ENCODE data around the gene SLCO4A1. TPM values are rescaled to one million over a fixed set of nuclear protein-coding genes. Genes with fewer than 3 reads are reported as not detected.

SLCO4A1 gene
- total RNA-seq, 4 donors from 2014 or later = 24.3 to 73.7 (median 40.5) TPM

DNA sequence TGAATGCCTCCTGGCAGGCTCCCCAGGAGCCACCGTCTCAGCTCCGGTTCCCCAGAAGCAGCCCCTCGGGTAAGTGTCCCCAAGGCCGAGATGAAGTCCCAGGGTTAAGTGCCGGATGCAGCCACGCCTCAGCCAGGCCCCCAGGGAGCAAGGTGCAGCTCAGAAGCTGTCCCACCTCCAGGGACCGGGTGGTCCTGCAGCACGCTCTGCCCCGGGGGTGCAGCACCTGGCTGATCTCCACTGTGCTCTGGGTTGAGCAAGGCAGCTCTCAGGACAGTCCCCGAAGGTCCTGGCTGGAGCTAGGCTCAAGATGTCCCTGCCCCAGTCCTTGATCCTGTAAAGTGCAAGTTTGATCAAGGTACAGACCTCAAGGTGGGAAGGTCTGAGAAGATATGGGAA is 51.2 kb downstream of the SLCO4A1 start:
- Histone ChIP-seq H3K27me3 (peaks cover 0 to 38% of the 10 kb centered on the region in 2 donors), H3K27ac (no peak overlapping the region), H3K4me1 (peaks cover 0 to 7% (median 1%) of the 10 kb centered on the region in 4 donors), H3K9me3 (no peaks in the 10 kb centered on the region), H3K36me3 (no peaks in the 10 kb centered on the region), H3K4me3 (no peak overlapping the region)
- TF ChIP-seq POLR2A (IDR thresholded peaks at IDR 0.05) = no peak
- TF ChIP-seq CTCF (IDR thresholded peaks at IDR 0.05) = no peak
- no peak for TF ChIP-seq EP300 (IDR thresholded peaks at IDR 0.05)
- DNase-seq (ENCODE audit: low spot score in 2 of 2) = no peak
- 64 to 72% methylated on average over 6 to 10 of the region's 10 CpGs for WGBS, 2 donors

GRCh38 chr20:62694106-62694505 is 51.8 kb downstream of the SLCO4A1 start:
- H3K27me3 ChIP-seq = peaks cover 0 to 36% of the 10 kb centered on the region in 2 donors
- no peaks in the 10 kb centered on the region for H3K36me3 ChIP-seq
- H3K27ac ChIP-seq = no peak overlapping the region
- TF ChIP-seq EP300 (IDR thresholded peaks at IDR 0.05) (no peak), CTCF (IDR thresholded peaks at IDR 0.05) (no peak), POLR2A (IDR thresholded peaks at IDR 0.05) (no peak)
- WGBS, 2 donors = 77 to 86% methylated on average over 8 to 10 of the region's 10 CpGs
- no peaks in the 10 kb centered on the region for H3K9me3 ChIP-seq
- peaks cover 0 to 7% (median 1%) of the 10 kb centered on the region in 4 donors for H3K4me1 ChIP-seq
- H3K4me3 ChIP-seq = no peak overlapping the region
- DNase-seq (ENCODE audit: low spot score in 2 of 2) = no peak

DNA sequence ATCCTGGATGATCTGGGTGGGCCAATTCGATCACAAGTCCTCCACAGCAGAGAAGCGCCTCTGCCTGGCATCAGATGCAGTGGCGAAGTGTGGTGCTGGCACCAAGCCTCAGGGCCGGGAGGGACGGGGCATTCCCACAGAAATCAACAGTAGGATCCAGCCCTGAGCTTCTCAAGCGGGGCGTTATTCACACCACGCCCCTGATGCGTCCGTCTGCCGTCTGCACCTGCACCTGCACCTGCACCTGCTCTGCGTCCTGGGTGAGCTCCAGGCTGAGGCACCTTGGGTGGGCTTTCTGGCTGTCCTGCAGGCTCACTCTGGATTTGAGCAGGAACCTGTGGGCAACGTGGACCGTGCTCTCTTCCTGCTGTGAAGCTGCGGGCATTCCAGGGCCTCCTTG is 52.6 kb downstream of the SLCO4A1 start:
- Histone ChIP-seq H3K4me3 (no peak overlapping the region), H3K36me3 (no peaks in the 10 kb centered on the region), H3K9me3 (no peaks in the 10 kb centered on the region), H3K4me1 (peaks cover 0 to 7% (median 1%) of the 10 kb centered on the region in 4 donors), H3K27ac (no peak overlapping the region), H3K27me3 (peaks cover 0 to 34% of the 10 kb centered on the region in 2 donors)
- no peak for DNase-seq (ENCODE audit: low spot score in 2 of 2)
- 83 to 87% methylated on average over 14 to 15 of the region's 15 CpGs for WGBS, 2 donors
- TF ChIP-seq POLR2A (IDR thresholded peaks at IDR 0.05) = no peak

- H3K27ac ChIP-seq = no peak overlapping the region
- H3K4me3 ChIP-seq = no peak overlapping the region
- DNase-seq (ENCODE audit: low spot score in 2 of 2) = no peak
- no peaks in the 10 kb centered on the region for H3K36me3 ChIP-seq
- H3K4me1 ChIP-seq = peaks cover 0 to 7% (median 1%) of the 10 kb centered on the region in 4 donors
- WGBS, 2 donors = 82 to 87% methylated on average over 31 of the region's 32 CpGs
- H3K27me3 ChIP-seq = peaks cover 0 to 29% of the 10 kb centered on the region in 2 donors
- H3K9me3 ChIP-seq = no peaks in the 10 kb centered on the region
- no peak for TF ChIP-seq POLR2A (IDR thresholded peaks at IDR 0.05)
- no peak for TF ChIP-seq EP300 (IDR thresholded peaks at IDR 0.05)
- TF ChIP-seq CTCF (IDR thresholded peaks at IDR 0.05) = no peak
Observed at GRCh38 chr20:62695448-62696414, 53.4 kb downstream of the SLCO4A1 start.

DNA sequence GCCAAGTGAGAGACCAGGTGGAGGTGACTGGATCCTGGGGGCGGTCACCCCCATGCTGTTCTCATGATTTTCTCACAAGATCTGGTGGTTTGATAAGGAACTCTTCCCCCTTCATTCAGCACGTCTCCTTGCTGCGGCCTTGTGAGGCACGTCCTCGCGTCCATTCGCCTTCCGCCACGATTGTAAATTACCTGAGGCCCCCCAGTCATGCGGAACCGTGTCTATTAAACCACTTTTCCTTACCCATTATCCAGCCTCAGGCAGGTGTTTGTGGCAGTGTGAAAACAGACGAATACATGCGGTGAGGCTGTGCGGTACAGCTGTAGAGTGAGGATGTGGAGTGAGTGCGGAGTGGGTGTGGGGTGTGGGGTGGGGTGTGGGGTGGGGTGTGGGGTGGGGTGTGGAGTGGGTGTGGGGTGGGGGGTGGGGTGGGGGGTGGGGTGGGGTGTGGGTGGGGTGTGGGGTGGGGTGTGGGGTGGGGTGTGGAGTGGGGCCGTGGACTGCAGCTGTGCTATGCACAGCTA is 54.2 kb downstream of the SLCO4A1 start:
- 78 to 82% methylated on average over 14 to 16 of the region's 16 CpGs for WGBS, 2 donors
- Histone ChIP-seq H3K4me3 (no peak overlapping the region), H3K36me3 (no peaks in the 10 kb centered on the region), H3K27ac (no peak overlapping the region), H3K4me1 (peaks cover 0 to 7% (median 1%) of the 10 kb centered on the region in 4 donors), H3K9me3 (no peaks in the 10 kb centered on the region), H3K27me3 (peaks cover 0 to 25% of the 10 kb centered on the region in 2 donors)
- no peak for DNase-seq (ENCODE audit: low spot score in 2 of 2)
- no peak for TF ChIP-seq CTCF (IDR thresholded peaks at IDR 0.05)
- no peak for TF ChIP-seq POLR2A (IDR thresholded peaks at IDR 0.05)
- TF ChIP-seq EP300 (IDR thresholded peaks at IDR 0.05) = no peak
